ENCODE results near the gene HDAC4. TPM values are rescaled to one million over a fixed set of nuclear protein-coding genes. Genes with fewer than 3 reads are reported as not detected.
A peak's percentile ranks its signal among the peaks of the same experiment; 100 is the strongest.

HDAC4 gene
- total RNA-seq, 1 experiment from 2014 or later = 5.5 TPM

DNA sequence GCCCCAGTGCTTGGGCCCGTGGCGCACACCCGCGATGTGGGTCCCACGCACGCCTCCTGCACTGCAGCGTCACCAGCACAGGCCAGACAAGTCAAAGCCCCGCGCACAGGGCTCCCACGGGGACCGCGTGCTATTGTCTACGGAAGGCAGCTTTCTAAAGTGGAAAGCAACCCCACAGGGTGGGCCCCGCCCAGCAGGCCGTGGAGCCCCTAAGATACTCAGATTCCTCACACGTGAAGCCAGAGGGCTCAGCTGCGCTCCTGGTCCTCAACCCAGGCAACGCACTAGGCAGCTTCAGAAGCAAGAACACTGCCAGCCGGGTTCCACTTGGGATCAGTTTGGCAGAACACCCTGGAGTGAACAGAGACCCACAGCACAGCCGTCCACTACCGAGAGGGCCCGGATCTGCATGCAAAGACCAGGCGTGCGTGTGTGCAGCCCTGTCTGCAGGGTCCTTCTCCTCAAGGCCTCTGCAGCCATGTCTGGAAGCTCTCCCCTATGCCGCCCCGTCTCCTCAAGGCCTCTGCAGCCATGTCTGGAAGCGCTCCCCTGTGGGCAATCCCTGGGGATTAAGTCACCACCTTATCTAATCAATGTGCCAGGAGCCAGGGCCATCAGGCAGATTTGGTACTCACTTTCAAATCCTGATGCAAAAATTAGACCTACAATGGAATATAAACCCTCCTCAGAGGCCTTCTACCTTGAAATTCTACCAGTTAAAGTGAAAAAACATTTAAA lies 231.3 kb downstream of the HDAC4 start:
- DNase-seq (ENCODE audit: low read depth) = no peak

- DNase-seq (ENCODE audit: low read depth) = no peak
Measured at GRCh38 chr2:239168575-239168974, 232.2 kb downstream of the HDAC4 start.

DNA sequence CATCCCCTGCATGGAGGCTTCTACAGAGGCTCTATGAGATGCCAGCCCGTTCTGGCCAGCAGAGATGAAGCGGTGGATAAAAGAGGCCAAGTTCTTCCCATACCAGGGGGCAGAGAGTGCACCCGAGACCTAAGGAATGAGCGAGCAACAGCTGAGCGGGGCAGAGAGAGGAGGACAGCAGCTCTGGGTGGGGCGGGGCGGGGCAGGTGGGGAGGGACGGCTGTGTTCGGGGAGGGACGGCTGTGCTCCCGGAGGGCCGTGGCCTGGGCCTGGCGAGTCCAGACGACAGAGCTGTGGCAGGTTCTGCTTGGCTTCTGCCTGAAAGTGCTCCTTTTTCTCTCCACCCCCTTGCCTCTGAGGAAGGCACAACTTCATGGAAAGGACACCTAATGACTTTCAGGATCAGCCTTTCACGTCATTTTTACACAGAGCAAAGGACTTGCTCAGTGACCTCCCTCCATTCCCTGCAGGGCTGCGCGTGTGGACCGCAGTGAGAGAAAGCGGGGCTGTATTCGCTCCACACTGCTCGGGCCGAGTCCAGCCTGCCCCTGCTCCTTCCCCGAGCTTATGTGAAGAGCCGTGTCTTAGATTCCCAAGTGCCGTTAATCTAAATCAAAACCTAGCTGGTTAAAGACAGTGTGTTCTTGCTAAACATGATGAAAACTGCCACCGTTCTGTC lies 232.9 kb downstream of the HDAC4 start:
- DNase-seq (ENCODE audit: low read depth) = no peak

DNA sequence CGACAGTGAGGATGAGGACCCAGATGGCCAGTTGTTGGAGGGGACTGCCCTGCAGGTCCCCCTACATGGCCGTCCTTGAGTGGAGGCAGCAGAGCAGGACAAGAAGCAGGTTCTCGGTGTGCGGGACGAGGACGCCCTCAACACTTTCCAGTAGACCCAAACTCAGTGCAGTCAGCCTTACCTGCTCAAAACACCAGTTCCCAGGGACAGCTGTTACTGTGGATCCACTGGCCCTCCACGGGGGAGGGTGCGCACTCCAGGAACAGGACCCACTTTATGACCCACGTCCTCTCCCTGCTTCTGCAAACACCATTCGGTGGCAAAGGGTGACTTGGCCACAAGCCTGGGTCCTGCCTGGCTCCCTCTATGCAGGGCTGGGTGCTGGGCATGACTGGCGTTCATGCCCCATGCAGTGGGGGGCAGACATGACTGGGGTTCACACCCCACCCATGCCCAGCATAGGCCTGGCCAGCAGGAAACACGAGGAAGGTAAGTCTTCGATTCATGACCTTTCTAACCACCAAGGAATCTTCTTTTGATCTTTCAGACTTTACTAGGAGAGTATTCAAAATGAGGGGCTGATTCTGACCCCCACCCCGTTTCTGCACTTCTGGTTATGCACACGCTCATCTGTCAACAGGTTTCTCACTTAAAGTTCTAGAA lies 233.7 kb downstream of the HDAC4 start:
- no peak for DNase-seq (ENCODE audit: low read depth)

- DNase-seq (ENCODE audit: low read depth) = no peak
Measured at GRCh38 chr2:239166201-239166834, 234.5 kb downstream of the HDAC4 start.

DNA sequence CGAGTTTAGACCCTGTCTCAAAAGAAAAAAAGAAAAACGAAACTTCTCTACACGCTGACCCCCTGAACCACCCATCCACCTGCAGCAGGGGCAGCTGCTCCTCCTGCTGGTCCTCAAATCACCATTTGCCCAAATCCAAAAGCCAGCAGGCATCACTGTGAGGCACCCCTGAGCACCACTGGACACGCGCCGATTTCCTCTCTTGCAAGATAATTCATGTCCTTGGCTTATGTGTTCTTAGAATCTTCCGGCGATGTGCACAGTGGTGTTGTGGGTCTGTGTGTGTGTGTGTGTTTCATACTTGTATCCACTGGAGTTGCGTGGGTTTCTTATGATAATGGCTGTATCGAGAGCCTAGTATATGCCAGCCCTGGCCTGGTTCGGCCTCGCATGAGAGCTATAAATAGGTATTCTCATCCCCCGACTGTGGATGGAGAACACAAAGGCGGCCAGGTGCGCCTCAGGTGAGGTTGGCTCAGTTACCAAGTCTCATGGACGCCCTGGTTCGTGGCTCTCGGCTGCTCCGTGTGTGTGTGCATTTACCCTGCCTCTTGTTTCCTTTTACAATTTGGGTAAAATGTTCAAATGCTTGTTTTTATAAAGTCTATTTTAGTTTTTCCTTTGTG lies 235.5 kb downstream of the HDAC4 start:
- DNase-seq (ENCODE audit: low read depth) = no peak

GRCh38 chr2:239164335-239164871 lies 236.4 kb downstream of the HDAC4 start:
- DNase-seq (ENCODE audit: low read depth) = no peak

GRCh38 chr2:239163688-239164334 lies 237.0 kb downstream of the HDAC4 start:
- DNase-seq (ENCODE audit: low read depth) = no peak

- DNase-seq (ENCODE audit: low read depth) = no peak
Measured at GRCh38 chr2:239162976-239163687, 237.7 kb downstream of the HDAC4 start.

- no peak for DNase-seq (ENCODE audit: low read depth)
Measured at GRCh38 chr2:239162141-239162821, 238.5 kb downstream of the HDAC4 start.

GRCh38 chr2:239161711-239162140 lies 239.1 kb downstream of the HDAC4 start:
- no peak for DNase-seq (ENCODE audit: low read depth)

DNA sequence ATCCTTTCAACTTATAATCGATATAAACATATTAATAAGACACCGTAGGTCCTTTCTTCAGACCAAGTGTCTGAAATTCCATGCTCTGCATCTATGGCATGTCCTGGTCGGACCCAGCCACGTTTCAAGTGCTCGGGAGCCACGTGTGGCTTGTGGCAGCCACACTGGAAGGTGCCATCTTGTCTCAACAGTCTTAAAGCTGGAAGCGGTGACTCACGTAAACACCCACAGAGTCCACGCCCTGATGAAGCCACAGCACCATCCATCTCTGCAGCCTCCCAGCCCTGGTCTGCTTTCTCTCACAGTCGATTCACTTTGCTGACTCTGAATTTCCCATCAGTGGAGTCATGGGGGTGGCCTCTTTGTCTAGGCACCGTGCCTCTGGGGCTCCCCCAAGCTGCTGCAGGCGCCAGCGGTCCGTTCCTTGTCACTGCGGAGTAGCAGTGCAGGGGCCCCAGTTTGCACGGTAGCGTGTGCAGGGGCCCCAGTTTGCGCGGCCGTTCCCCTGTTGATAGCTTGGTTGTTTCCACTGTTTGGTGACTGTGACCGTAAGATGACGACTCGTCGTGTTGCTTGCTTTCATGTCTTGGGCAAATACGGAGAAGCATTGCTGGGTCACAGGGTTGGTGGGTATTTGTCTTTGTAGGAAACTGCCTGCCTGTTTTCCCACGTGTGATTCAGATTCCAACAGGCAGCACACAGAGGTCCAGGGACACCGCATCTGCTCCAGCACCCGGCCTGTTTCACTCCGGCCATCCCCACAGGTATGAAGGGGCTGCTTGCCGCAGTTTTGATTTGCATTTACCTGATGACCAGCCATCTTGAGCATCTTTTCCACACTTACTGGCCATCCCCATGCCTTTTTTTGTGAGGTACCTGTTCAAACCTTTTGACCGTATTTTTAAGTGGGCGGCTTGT lies 240.3 kb downstream of the HDAC4 start:
- peak; percentile 14 for DNase-seq (ENCODE audit: low read depth)

DNA sequence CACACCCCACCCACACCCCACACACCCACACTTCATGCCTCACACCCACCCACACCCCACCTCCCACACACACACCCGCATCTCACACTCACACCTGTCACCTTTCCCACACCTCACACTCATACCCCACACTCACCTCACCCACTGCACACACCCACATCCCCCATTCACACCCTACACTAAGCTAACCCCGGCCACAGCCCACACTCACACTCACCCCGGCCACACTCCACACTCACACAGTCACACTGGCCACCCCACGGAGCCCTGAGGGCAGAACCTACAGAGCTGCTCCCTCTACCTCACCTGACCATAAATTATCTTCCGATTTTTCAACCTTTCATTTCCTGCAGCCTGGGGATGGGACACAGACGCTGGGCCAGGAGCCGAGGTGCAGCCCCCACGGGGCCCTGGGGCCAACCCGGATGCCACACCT lies 241.3 kb downstream of the HDAC4 start:
- DNase-seq (ENCODE audit: low read depth) = no peak

- no peak for DNase-seq (ENCODE audit: low read depth)
Measured at GRCh38 chr2:239158641-239159475, 242.0 kb downstream of the HDAC4 start.

DNA sequence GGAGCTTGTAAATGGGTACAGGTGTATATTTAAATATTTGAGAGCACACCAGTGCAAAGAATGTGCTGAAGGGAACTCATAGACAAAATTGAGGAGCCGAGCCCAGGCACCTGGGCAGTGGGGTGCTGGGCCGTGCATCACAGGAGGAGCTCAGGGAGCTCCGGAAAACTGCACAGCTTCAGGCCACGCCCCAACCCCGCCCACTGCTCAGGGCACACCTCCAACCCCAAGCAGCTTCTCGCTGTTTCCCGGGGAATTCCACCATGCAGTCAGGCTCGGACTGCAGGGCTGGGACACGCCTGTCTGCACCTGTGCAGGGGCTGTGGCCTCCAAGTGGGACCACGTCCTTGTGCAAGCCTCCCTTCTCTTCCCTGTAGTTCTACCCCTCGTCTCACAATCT lies 243.0 kb downstream of the HDAC4 start:
- no peak for DNase-seq (ENCODE audit: low read depth)

DNA sequence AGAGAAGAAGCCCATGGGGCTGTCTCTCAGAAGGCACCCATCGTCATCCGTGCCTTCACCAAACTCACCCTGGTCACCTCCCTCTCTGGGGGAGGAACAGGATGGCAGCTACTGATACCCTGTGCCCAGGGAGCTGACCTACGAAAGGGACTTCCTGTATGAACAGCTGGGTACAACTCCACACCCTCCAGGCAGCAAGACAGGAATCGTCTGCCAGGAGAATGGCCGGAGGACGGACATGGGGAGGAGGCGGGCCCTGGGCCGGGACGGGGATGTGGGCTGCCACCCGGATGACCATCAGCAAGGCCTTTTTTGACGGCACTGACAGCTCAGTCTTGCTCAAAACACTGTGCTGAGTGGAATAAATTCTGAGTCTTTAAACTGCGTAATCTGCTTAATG lies 243.6 kb downstream of the HDAC4 start:
- DNase-seq (ENCODE audit: low read depth) = no peak

- DNase-seq (ENCODE audit: low read depth) = no peak
Measured at GRCh38 chr2:239156516-239157265, 244.1 kb downstream of the HDAC4 start.
